ENCODE results near the gene STIM2.

STIM2 gene

GRCh38 chr4:27043200-27043599, 182.6 kb downstream of the STIM2 start:
- WGBS (ENCODE audit: insufficient coverage) = no CpG with 5 or more reads among the region's 1 CpG
- H3K4me1 ChIP-seq (ENCODE audit: control extremely low read depth in 1 of 4, control insufficient read depth in 4 of 4, insufficient read depth in 4 of 4, low read length in 3 of 4) = peaks cover 0 to 4% (median 2%) of the 10 kb centered on the region in 4 experiments
- CTCF ChIA-PET = no interaction called here

GRCh38 chr4:27046851-27047250, 186.2 kb downstream of the STIM2 start:
- DNase-seq = no peak
- H3K9me3 ChIP-seq (ENCODE audit: control extremely low read depth in 1 of 5, control insufficient read depth in 4 of 5, insufficient read depth in 2 of 5, low read depth in 1 of 5, low read length in 4 of 5) = peaks cover 0 to 3% (median 2%) of the 10 kb centered on the region in 5 experiments
- H3K27me3 ChIP-seq (replicated peaks in 2 of 5; ENCODE audit: control insufficient read depth in 4 of 5, insufficient read depth in 5 of 5, low read length in 4 of 5) = peaks cover 0 to 34% (median 15%) of the 10 kb centered on the region in 5 experiments
- H3K4me1 ChIP-seq (ENCODE audit: control extremely low read depth in 1 of 4, control insufficient read depth in 4 of 4, insufficient read depth in 4 of 4, low read length in 3 of 4) = peaks cover 0 to 5% (median 2%) of the 10 kb centered on the region in 4 experiments
- no peak overlapping the region for H3K27ac ChIP-seq (ENCODE audit: insufficient read depth in 1 of 2, low read depth in 1 of 2, low read length in 2 of 2, poor library complexity in 1 of 2, severe bottlenecking in 2 of 2)
- WGBS (ENCODE audit: insufficient coverage) = no CpG with 5 or more reads among the region's 1 CpG
- POLR2A ChIA-PET = no interaction called here
- H3K4me3 ChIP-seq (ENCODE audit: control insufficient read depth in 1 of 7, extremely low read depth in 1 of 7, insufficient read depth in 4 of 7, low read depth in 2 of 7, low read length in 6 of 7) = no peak overlapping the region
- no peaks in the 10 kb centered on the region for H3K36me3 ChIP-seq (ENCODE audit: control insufficient read depth in 4 of 4, insufficient read depth in 4 of 4, low read length in 3 of 4)
- CTCF ChIA-PET = interaction anchor here (4.6 kb wide), 1 partner anchor 272 kb away, joined by 54 read pairs; no protein-coding TSS in a partner anchor

More at GRCh38 chr4:27043200-27043599, 182.6 kb downstream of the STIM2 start:
- DNase-seq = no peak
- Histone ChIP-seq H3K36me3 (ENCODE audit: control insufficient read depth in 4 of 4, insufficient read depth in 4 of 4, low read length in 3 of 4) (no peaks in the 10 kb centered on the region), H3K9me3 (ENCODE audit: control extremely low read depth in 1 of 5, control insufficient read depth in 4 of 5, insufficient read depth in 2 of 5, low read depth in 1 of 5, low read length in 4 of 5) (peaks cover 0 to 3% (median 2%) of the 10 kb centered on the region in 5 experiments), H3K4me3 (ENCODE audit: control insufficient read depth in 1 of 7, extremely low read depth in 1 of 7, insufficient read depth in 4 of 7, low read depth in 2 of 7, low read length in 6 of 7) (no peak overlapping the region), H3K27ac (ENCODE audit: insufficient read depth in 1 of 2, low read depth in 1 of 2, low read length in 2 of 2, poor library complexity in 1 of 2, severe bottlenecking in 2 of 2) (no peak overlapping the region), H3K27me3 (replicated peaks in 2 of 5; ENCODE audit: control insufficient read depth in 4 of 5, insufficient read depth in 5 of 5, low read length in 4 of 5) (peaks cover 0 to 7% (median 2%) of the 10 kb centered on the region in 5 experiments)
- POLR2A ChIA-PET = no interaction called here

GRCh38 chr4:27048429-27049238, 188.0 kb downstream of the STIM2 start:
- no peak overlapping the region for H3K27ac ChIP-seq (ENCODE audit: insufficient read depth in 1 of 2, low read depth in 1 of 2, low read length in 2 of 2, poor library complexity in 1 of 2, severe bottlenecking in 2 of 2)
- DNase-seq = peak; percentile 19 to 47 (median 36)

GRCh38 chr4:27049239-27049829, 188.7 kb downstream of the STIM2 start:
- no peak for DNase-seq
- POLR2A ChIA-PET = no interaction called here
- H3K27me3 ChIP-seq (replicated peaks in 2 of 5; ENCODE audit: control insufficient read depth in 4 of 5, insufficient read depth in 5 of 5, low read length in 4 of 5) = peaks cover 0 to 51% (median 19%) of the 10 kb centered on the region in 5 experiments
- H3K4me1 ChIP-seq (ENCODE audit: control extremely low read depth in 1 of 4, control insufficient read depth in 4 of 4, insufficient read depth in 4 of 4, low read length in 3 of 4) = peaks cover 0 to 5% (median 2%) of the 10 kb centered on the region in 4 experiments
- WGBS (ENCODE audit: insufficient coverage) = 73% methylated on average over 8 of the region's 8 CpGs
- no peak overlapping the region for H3K4me3 ChIP-seq (ENCODE audit: control insufficient read depth in 1 of 7, extremely low read depth in 1 of 7, insufficient read depth in 4 of 7, low read depth in 2 of 7, low read length in 6 of 7)
- H3K36me3 ChIP-seq (ENCODE audit: control insufficient read depth in 4 of 4, insufficient read depth in 4 of 4, low read length in 3 of 4) = no peaks in the 10 kb centered on the region
- CTCF ChIA-PET = interaction anchor here (1.0 to 4.6 kb wide), 6 partner anchors 11 to 1019 kb away, joined by 3 to 54 read pairs (median 4); no protein-coding TSS in a partner anchor
- no peaks in the 10 kb centered on the region for H3K9me3 ChIP-seq (ENCODE audit: control extremely low read depth in 1 of 5, control insufficient read depth in 4 of 5, insufficient read depth in 2 of 5, low read depth in 1 of 5, low read length in 4 of 5)
- no peak overlapping the region for H3K27ac ChIP-seq (ENCODE audit: insufficient read depth in 1 of 2, low read depth in 1 of 2, low read length in 2 of 2, poor library complexity in 1 of 2, severe bottlenecking in 2 of 2)

More at GRCh38 chr4:27048429-27049238, 188.0 kb downstream of the STIM2 start:
- ChIA-PET POLR2A (no interaction called here), CTCF (interaction anchor here (0.7 to 4.6 kb wide), 10 partner anchors 10 to 1019 kb away, joined by 3 to 54 read pairs (median 4); no protein-coding TSS in a partner anchor)
- peaks cover 0 to 44% (median 16%) of the 10 kb centered on the region in 5 experiments for H3K27me3 ChIP-seq (replicated peaks in 2 of 5; ENCODE audit: control insufficient read depth in 4 of 5, insufficient read depth in 5 of 5, low read length in 4 of 5)
- H3K4me3 ChIP-seq (ENCODE audit: control insufficient read depth in 1 of 7, extremely low read depth in 1 of 7, insufficient read depth in 4 of 7, low read depth in 2 of 7, low read length in 6 of 7) = peak overlapping the region in 5 of 7 experiments; percentile 8 to 64 (median 59)
- WGBS (ENCODE audit: insufficient coverage) = 12% methylated on average over 12 of the region's 19 CpGs
- peaks cover 0 to 3% (median 2%) of the 10 kb centered on the region in 5 experiments for H3K9me3 ChIP-seq (ENCODE audit: control extremely low read depth in 1 of 5, control insufficient read depth in 4 of 5, insufficient read depth in 2 of 5, low read depth in 1 of 5, low read length in 4 of 5)
- peaks cover 0 to 5% (median 2%) of the 10 kb centered on the region in 4 experiments for H3K4me1 ChIP-seq (ENCODE audit: control extremely low read depth in 1 of 4, control insufficient read depth in 4 of 4, insufficient read depth in 4 of 4, low read length in 3 of 4)
- H3K36me3 ChIP-seq (ENCODE audit: control insufficient read depth in 4 of 4, insufficient read depth in 4 of 4, low read length in 3 of 4) = no peaks in the 10 kb centered on the region

- peaks cover 0 to 56% (median 19%) of the 10 kb centered on the region in 5 experiments for H3K27me3 ChIP-seq (replicated peaks in 2 of 5; ENCODE audit: control insufficient read depth in 4 of 5, insufficient read depth in 5 of 5, low read length in 4 of 5)
- CTCF ChIA-PET = interaction anchor here (2.9 kb wide), 1 partner anchor 268 kb away, joined by 11 read pairs; no protein-coding TSS in a partner anchor
- H3K9me3 ChIP-seq (ENCODE audit: control extremely low read depth in 1 of 5, control insufficient read depth in 4 of 5, insufficient read depth in 2 of 5, low read depth in 1 of 5, low read length in 4 of 5) = no peaks in the 10 kb centered on the region
- DNase-seq = no peak
- no peak overlapping the region for H3K4me3 ChIP-seq (ENCODE audit: control insufficient read depth in 1 of 7, extremely low read depth in 1 of 7, insufficient read depth in 4 of 7, low read depth in 2 of 7, low read length in 6 of 7)
- WGBS (ENCODE audit: insufficient coverage) = 94% methylated on average over 2 of the region's 3 CpGs
- H3K27ac ChIP-seq (ENCODE audit: insufficient read depth in 1 of 2, low read depth in 1 of 2, low read length in 2 of 2, poor library complexity in 1 of 2, severe bottlenecking in 2 of 2) = no peak overlapping the region
- no peaks in the 10 kb centered on the region for H3K36me3 ChIP-seq (ENCODE audit: control insufficient read depth in 4 of 4, insufficient read depth in 4 of 4, low read length in 3 of 4)
- POLR2A ChIA-PET = no interaction called here
- H3K4me1 ChIP-seq (ENCODE audit: control extremely low read depth in 1 of 4, control insufficient read depth in 4 of 4, insufficient read depth in 4 of 4, low read length in 3 of 4) = peaks cover 0 to 5% (median 2%) of the 10 kb centered on the region in 4 experiments
These were observed 190.1 kb downstream of the STIM2 start for GRCh38 chr4:27050731-27051130.

- Histone ChIP-seq H3K27ac (ENCODE audit: insufficient read depth in 1 of 2, low read depth in 1 of 2, low read length in 2 of 2, poor library complexity in 1 of 2, severe bottlenecking in 2 of 2) (no peak overlapping the region), H3K4me3 (ENCODE audit: control insufficient read depth in 1 of 7, extremely low read depth in 1 of 7, insufficient read depth in 4 of 7, low read depth in 2 of 7, low read length in 6 of 7) (no peak overlapping the region), H3K4me1 (ENCODE audit: control extremely low read depth in 1 of 4, control insufficient read depth in 4 of 4, insufficient read depth in 4 of 4, low read length in 3 of 4) (no peaks in the 10 kb centered on the region), H3K36me3 (ENCODE audit: control insufficient read depth in 4 of 4, insufficient read depth in 4 of 4, low read length in 3 of 4) (no peaks in the 10 kb centered on the region), H3K27me3 (replicated peaks in 2 of 5; ENCODE audit: control insufficient read depth in 4 of 5, insufficient read depth in 5 of 5, low read length in 4 of 5) (peaks cover 0 to 32% (median 10%) of the 10 kb centered on the region in 5 experiments), H3K9me3 (ENCODE audit: control extremely low read depth in 1 of 5, control insufficient read depth in 4 of 5, insufficient read depth in 2 of 5, low read depth in 1 of 5, low read length in 4 of 5) (no peaks in the 10 kb centered on the region)
- WGBS (ENCODE audit: insufficient coverage) = 100% methylated on average over 2 of the region's 3 CpGs
- DNase-seq = no peak
- CTCF ChIA-PET = no interaction called here
- POLR2A ChIA-PET = no interaction called here
These were observed 194.7 kb downstream of the STIM2 start for GRCh38 chr4:27055221-27055760.

All from common myeloid progenitor, CD34-positive (primary cell).